IPS-11a (cell line): ENCODE results near the gene MOCS3.

Source experiments
- H3K4me3 ChIP-seq: one replicate; pipeline ENCODE4 v1.5.1; 2013; ENCODE audit warnings: low read depth, low read length, control low read depth

The MOCS3 gene

GRCh38 chr20:50958615-50959542 is at the start of gene MOCS3:
Gene MOCS3 (plus strand): TSS chr20:50958818. CDS start chr20:50958843, 25 bp downstream.
- peak within 1 kb of the TSS; percentile 99 for H3K4me3 ChIP-seq

- no peak overlapping the region for H3K4me3 ChIP-seq
These were observed 49.2 kb upstream of the MOCS3 start for GRCh38 chr20:50909413-50909812.

- no peak overlapping the region for H3K4me3 ChIP-seq
These were observed 47.6 kb upstream of the MOCS3 start for GRCh38 chr20:50911030-50911429.

GRCh38 chr20:50911716-50912115 is 46.9 kb upstream of the MOCS3 start:
- no peak overlapping the region for H3K4me3 ChIP-seq

- H3K4me3 ChIP-seq, result no peak overlapping the region
These were observed 44.8 kb upstream of the MOCS3 start for GRCh38 chr20:50913690-50914375.

GRCh38 chr20:50915424-50915823 is 43.2 kb upstream of the MOCS3 start:
- H3K4me3 ChIP-seq, result no peak overlapping the region

- no peak overlapping the region for H3K4me3 ChIP-seq
These were observed 42.4 kb upstream of the MOCS3 start for GRCh38 chr20:50916257-50916656.

GRCh38 chr20:50916934-50917333 is 41.7 kb upstream of the MOCS3 start:
- no peak overlapping the region for H3K4me3 ChIP-seq

- H3K4me3 ChIP-seq, result no peak overlapping the region
These were observed 40.2 kb upstream of the MOCS3 start for GRCh38 chr20:50918403-50918802.

- no peak overlapping the region for H3K4me3 ChIP-seq
These were observed 39.1 kb upstream of the MOCS3 start for GRCh38 chr20:50919567-50919966.

GRCh38 chr20:50920997-50921396 is 37.6 kb upstream of the MOCS3 start:
- no peak overlapping the region for H3K4me3 ChIP-seq

- no peak overlapping the region for H3K4me3 ChIP-seq
These were observed 36.7 kb upstream of the MOCS3 start for GRCh38 chr20:50921803-50922501.

GRCh38 chr20:50924261-50924920 is 34.2 kb upstream of the MOCS3 start:
- H3K4me3 ChIP-seq, result no peak overlapping the region

- no peak overlapping the region for H3K4me3 ChIP-seq
These were observed 32.1 kb upstream of the MOCS3 start for GRCh38 chr20:50926530-50926929.

- no peak overlapping the region for H3K4me3 ChIP-seq
These were observed 30.1 kb upstream of the MOCS3 start for GRCh38 chr20:50928469-50928868.

GRCh38 chr20:50929299-50930138 is 29.1 kb upstream of the MOCS3 start:
- peak overlapping the region; percentile 88 for H3K4me3 ChIP-seq

GRCh38 chr20:50930139-50930975 is 28.3 kb upstream of the MOCS3 start:
- H3K4me3 ChIP-seq, result peak overlapping the region; percentile 91

GRCh38 chr20:50930976-50931305 is 27.7 kb upstream of the MOCS3 start:
- H3K4me3 ChIP-seq, result peak overlapping the region; percentile 50

- peak within 1 kb of the TSS; percentile 91 for H3K4me3 ChIP-seq
These were observed 27.2 kb upstream of the MOCS3 start, which contains the start of gene ADNP for GRCh38 chr20:50931306-50932015. Gene ADNP (minus strand): TSS chr20:50931437. CDS start chr20:50903996, 27,441 bp downstream.
